Psoas muscle (tissue), 8 donors: ENCODE measurements around the gene QRICH2. TPM values are rescaled to one million over a fixed set of nuclear protein-coding genes. Genes with fewer than 3 reads are reported as not detected.

Source experiments
- ATAC-seq, 4 donors: fragments of 200-7000 bp; cut with Tn5 transposase; one replicate each; pipeline ENCODE4 v1.9.1; 2020; ENCODE audit warnings: moderate library complexity in 3 of 4, mild to moderate bottlenecking in 2 of 4
- DNase-seq, 2 donors: peaks; one replicate each; pipeline ENCODE4 v3.0.0-alpha.2; 2020
- H3K27ac ChIP-seq: fragments of 200-600 bp; one replicate; pipeline ENCODE4 v1.8.0; 2022
- H3K27me3 ChIP-seq, 3 donors: fragments of 200-600 bp in 1 of 3; one replicate each; pipeline versions ENCODE4 v1.6.1 to v1.8.0; 2013 to 2022; ENCODE audit warnings: low read length in 2 of 3, mild to moderate bottlenecking in 2 of 3, moderate library complexity in 1 of 3; ENCODE audit not compliant: insufficient read depth in 3 of 3
- H3K36me3 ChIP-seq, 2 donors: fragments of 200-600 bp in 1 of 2; one replicate each; pipeline versions ENCODE4 v1.6.1 to v1.8.0; 2013 to 2022; ENCODE audit warnings: low read depth in 1 of 2, mild to moderate bottlenecking in 1 of 2, moderate library complexity in 1 of 2; ENCODE audit not compliant: insufficient read depth in 1 of 2
- H3K4me1 ChIP-seq: fragments of 200-600 bp; one replicate; pipeline ENCODE4 v1.8.0; 2022
- H3K4me3 ChIP-seq: fragments of 200-600 bp; one replicate; pipeline ENCODE4 v1.8.0; 2022; ENCODE audit warnings: mild to moderate bottlenecking
- H3K9me3 ChIP-seq: fragments of 200-600 bp; one replicate; pipeline ENCODE4 v1.8.0; 2022
- WGBS, 3 donors: extraction: QIAGEN DNeasy Blood & Tissue Kit; methylation state at CpG; one replicate each; pipeline versions ENCODE4 v1.1.6 to v1.1.7; 2013; 5-methylcytosine and 5-hydroxymethylcytosine counted together
- intact Hi-C, 2 donors: fragments of 100-400 bp; cut with DNase I; formaldehyde crosslinking; loops; one replicate each; pipeline versions ENCODE4 v1.11.0 to v1.14.2; 2022
- long read RNA-seq, 2 donors: library from polyadenylated mRNA; unstranded; transcript quantifications; one replicate each; pipeline ENCODE4 v2.0.0, GENCODE V29; 2021
- polyA plus RNA-seq, 3 donors: library from polyadenylated mRNA; stranded (reverse); fragments of 200-250 nt; gene quantifications; one replicate each; pipeline ENCODE4 v1.2.3, GENCODE V29; 2013
- total RNA-seq, 4 donors: library from RNA; stranded (reverse); fragmentation: NEBNext Ultra II Directional in 2 of 4; extraction: Animal tissue kit (Norgen Biotek cat#: 25700) in 2 of 4; gene quantifications; one replicate each; pipeline versions ENCODE4 v1.2.1 to v1.2.4, GENCODE V29; 2021 to 2023
- TF ChIP-seq, protein P1 (sequence below): fragments of 200-600 bp; IDR thresholded peaks from one replicate; pipeline ENCODE4 v1.8.0; 2022; ENCODE audit warnings: antibody characterized with exemption
- donor health status: healthy with polysubstance abuse.
- donor health status: DM: no; HTN: no; CAD: no; lungs with moderate emphysema.
- donor health status: Bipolar disorder and iron deficiency.
- donor health status: healthy.
- donor health status: DM: yes; HTN: yes; CAD: no.
- donor health status: DM: no; HTN: no; CAD: no.
- donor health status: DM: no; HTN: no; CAD: no.
- donor health status: DM: yes; HTN: yes; CAD: no.

QRICH2 gene, protein sequence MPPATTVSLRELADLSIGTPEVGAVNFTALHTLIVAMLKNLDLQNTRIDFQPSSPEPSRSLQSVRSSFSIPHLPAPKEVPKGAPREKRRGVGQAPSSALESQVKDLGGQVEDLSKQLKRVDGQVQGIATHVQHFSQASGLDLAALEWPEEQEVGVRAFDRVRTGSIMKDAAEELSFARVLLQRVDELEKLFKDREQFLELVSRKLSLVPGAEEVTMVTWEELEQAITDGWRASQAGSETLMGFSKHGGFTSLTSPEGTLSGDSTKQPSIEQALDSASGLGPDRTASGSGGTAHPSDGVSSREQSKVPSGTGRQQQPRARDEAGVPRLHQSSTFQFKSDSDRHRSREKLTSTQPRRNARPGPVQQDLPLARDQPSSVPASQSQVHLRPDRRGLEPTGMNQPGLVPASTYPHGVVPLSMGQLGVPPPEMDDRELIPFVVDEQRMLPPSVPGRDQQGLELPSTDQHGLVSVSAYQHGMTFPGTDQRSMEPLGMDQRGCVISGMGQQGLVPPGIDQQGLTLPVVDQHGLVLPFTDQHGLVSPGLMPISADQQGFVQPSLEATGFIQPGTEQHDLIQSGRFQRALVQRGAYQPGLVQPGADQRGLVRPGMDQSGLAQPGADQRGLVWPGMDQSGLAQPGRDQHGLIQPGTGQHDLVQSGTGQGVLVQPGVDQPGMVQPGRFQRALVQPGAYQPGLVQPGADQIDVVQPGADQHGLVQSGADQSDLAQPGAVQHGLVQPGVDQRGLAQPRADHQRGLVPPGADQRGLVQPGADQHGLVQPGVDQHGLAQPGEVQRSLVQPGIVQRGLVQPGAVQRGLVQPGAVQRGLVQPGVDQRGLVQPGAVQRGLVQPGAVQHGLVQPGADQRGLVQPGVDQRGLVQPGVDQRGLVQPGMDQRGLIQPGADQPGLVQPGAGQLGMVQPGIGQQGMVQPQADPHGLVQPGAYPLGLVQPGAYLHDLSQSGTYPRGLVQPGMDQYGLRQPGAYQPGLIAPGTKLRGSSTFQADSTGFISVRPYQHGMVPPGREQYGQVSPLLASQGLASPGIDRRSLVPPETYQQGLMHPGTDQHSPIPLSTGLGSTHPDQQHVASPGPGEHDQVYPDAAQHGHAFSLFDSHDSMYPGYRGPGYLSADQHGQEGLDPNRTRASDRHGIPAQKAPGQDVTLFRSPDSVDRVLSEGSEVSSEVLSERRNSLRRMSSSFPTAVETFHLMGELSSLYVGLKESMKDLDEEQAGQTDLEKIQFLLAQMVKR (N-terminal part only)
- 1 to 10 TPM in 2 of 4 donors, under 1 TPM in 2; 0.69 to 1.5 (median 0.95) TPM for total RNA-seq
- 1 to 10 TPM in 2 of 3 donors, under 1 TPM in 1; 0.94 to 1.2 (median 1.1) TPM for polyA plus RNA-seq
- long read RNA-seq, donor 1 = 0 reads
- long read RNA-seq, donor 2, partial matches to known transcripts = 0 of 1 reads
- long read RNA-seq, donor 2, other reads (novel, unspliced or antisense) = 1 of 1 reads

- Histone ChIP-seq H3K27me3 (no peaks in the 10 kb centered on the region), H3K4me1 (no peaks in the 10 kb centered on the region), H3K4me3 (no peak within 1 kb of the TSS), H3K27ac (no peak within 1 kb of the TSS), H3K9me3 (no peaks in the 10 kb centered on the region), H3K36me3 (peaks cover 4 to 55% of the 10 kb centered on the region in 2 donors)
- ATAC-seq (no peak), DNase-seq (no peak)
- WGBS, 3 donors = 94 to 99% (median 95%) methylated on average over 32 to 44 of the region's 44 CpGs
- intact Hi-C loops = loop anchor here in 1 of 2 donors (10.0 kb wide), 1 partner anchor 197 kb away; the partner anchor contains the start of gene RHBDF2
- TF ChIP-seq, protein P1, sequence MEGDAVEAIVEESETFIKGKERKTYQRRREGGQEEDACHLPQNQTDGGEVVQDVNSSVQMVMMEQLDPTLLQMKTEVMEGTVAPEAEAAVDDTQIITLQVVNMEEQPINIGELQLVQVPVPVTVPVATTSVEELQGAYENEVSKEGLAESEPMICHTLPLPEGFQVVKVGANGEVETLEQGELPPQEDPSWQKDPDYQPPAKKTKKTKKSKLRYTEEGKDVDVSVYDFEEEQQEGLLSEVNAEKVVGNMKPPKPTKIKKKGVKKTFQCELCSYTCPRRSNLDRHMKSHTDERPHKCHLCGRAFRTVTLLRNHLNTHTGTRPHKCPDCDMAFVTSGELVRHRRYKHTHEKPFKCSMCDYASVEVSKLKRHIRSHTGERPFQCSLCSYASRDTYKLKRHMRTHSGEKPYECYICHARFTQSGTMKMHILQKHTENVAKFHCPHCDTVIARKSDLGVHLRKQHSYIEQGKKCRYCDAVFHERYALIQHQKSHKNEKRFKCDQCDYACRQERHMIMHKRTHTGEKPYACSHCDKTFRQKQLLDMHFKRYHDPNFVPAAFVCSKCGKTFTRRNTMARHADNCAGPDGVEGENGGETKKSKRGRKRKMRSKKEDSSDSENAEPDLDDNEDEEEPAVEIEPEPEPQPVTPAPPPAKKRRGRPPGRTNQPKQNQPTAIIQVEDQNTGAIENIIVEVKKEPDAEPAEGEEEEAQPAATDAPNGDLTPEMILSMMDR = no peak
Measured at GRCh38 chr17:76307966-76308338, at the start of gene QRICH2. QRICH2 (minus strand) TSS chr17:76308276; CDS start chr17:76307998, 278 bp downstream.

GRCh38 chr17:76357597-76358158 is 49.6 kb upstream of the QRICH2 start:
- intact Hi-C loops = no loop called here
- ATAC-seq = no peak

DNA sequence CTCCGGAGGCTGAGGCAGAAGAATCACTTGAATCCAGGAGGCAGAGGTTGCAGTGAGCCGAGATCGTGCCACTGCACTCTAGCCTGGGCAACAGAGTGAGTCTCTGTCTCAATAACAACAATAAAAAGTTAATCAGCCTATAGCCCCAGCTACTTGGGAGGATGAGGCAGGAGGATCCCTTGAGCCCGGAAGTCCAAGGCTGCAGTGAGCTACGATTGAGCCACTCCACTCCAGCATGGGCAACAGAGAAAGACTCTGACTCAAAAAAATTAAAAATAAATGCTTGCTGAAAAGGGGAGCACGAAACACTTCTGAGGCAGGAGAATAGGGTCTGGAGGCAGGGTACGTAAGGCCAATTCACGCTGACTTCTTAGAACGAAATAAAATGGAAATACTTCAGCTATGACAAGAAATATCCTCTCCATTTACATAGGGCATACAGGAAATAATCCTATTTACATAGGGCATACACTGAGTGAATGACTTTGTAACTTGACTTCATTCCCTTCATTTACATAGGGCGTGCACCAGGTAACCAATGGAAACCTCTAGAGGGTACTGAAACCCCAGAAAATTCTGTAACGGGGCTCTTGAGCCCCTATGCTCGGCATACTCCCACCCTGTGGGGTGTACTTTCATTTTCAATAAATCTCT is 48.9 kb upstream of the QRICH2 start:
- no peak overlapping the region for H3K27ac ChIP-seq
- ATAC-seq (no peak), DNase-seq (no peak)
- no peaks in the 10 kb centered on the region for H3K36me3 ChIP-seq
- no peaks in the 10 kb centered on the region for H3K27me3 ChIP-seq
- TF ChIP-seq, protein P1 = no peak
- no peak overlapping the region for H3K4me3 ChIP-seq
- H3K4me1 ChIP-seq = peaks cover 10% of the 10 kb centered on the region
- intact Hi-C loops = no loop called here
- H3K9me3 ChIP-seq = no peaks in the 10 kb centered on the region
- WGBS, 3 donors = 75 to 79% (median 76%) methylated on average over 12 of the region's 12 CpGs

More at GRCh38 chr17:76357597-76358158, 49.6 kb upstream of the QRICH2 start:
- TF ChIP-seq, protein P1 = no peak
- DNase-seq = no peak
- no peak overlapping the region for H3K27ac ChIP-seq
- H3K4me1 ChIP-seq = peaks cover 3% of the 10 kb centered on the region
- no peaks in the 10 kb centered on the region for H3K27me3 ChIP-seq
- no peaks in the 10 kb centered on the region for H3K9me3 ChIP-seq
- H3K36me3 ChIP-seq = no peaks in the 10 kb centered on the region
- WGBS, 3 donors = 86 to 87% (median 86%) methylated on average over 6 of the region's 6 CpGs
- no peak overlapping the region for H3K4me3 ChIP-seq
